Measurements from ENCODE around the gene CNTD1. TPM values are rescaled to one million over a fixed set of nuclear protein-coding genes. Genes with fewer than 3 reads are reported as not detected.
"Not testable (repeated sequence)": the region's sequence is repeated elsewhere in the genome, so short reads cannot be mapped to it uniquely, and the experiment has no call there.

CNTD1 gene
- polyA plus RNA-seq, 1 donor, result 0.70 TPM

DNA sequence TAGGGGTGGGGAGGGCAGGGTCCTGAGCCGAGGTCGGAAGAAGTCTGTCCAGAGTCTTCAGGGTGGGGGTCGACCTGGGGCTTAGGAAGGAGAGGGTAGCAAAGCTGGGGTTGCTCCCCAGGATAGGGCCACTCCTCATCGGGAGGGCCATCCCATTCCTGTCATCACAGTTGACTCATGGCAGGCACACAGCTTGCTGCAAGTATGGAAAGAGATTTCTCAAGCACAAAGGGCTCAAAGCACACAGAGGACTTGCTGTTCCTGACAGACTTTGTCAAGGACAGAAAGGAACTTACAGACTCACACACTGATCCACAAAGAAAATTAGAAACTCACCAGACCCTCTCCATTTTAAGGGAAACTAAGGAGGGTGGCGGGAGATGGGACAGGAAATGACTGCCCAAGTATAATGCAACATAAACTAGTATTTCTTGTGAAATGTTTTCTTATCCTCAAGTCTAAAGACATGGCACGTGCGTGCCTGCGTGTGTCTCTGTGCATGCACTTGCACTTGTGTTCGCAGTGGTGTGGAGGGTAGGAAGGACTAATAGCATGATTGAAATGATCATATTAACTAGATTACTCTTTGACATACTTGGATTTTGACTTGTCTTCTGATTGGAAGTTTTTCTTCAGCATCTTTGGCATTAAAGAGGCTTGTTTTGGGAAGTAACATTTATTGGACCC lies 48.1 kb downstream of the CNTD1 start:
- no peak for DNase-seq

DNA sequence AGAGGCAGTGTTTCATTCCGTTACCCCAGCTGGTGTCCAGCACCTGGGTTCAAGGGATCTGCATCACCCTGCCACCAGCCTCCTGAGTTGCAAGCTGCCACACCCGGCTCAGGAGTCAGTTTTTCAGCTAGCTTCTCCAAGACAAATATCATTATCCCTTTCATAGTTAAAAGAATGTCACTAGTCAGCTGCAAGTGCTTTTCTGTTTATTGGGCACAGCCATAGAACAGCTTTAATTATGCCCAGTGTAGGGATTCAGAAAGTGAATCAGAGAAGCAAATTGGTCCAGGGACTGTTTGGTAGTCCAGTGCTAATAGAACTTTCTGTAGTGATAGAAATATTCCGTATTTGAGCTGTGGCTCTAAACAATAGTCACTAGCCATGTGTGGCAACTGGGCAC lies 49.4 kb downstream of the CNTD1 start:
- no peak for DNase-seq

- no peak for DNase-seq
Measured at GRCh38 chr17:42849031-42849430, 50.4 kb downstream of the CNTD1 start.

DNA sequence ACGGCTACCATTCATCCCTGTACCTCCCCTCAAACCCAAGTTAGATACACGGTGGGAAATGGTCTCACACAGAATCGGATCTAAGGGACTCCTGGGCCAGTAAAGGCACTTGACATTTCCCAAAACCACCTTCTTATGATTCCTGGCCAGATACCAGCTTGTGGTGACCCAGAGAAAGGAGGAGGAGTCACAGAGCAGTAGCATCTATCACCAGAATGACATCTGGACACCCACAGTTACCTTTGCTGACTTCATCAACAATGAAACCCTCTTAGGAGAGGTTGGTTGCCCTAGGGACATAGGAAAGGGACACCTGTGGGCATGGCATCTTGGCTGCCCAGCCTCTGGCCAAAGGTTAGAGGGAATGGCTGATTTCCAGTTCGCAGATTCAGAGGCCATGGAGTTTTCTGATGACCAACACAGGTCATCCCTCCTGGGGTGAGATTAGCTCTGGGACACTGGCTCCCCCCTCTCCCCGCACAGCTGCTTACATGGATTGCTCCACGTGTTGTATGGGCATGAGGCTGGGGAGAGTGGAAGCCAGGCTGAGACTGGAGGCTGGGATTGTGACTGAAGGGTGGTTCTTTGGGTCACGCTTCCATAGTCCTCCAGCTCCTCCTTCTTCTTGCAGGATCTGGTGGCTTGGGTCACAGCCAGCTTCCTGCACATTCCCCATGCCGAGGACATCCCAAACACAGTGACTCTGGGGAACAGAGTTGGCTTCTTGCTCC lies 51.0 kb downstream of the CNTD1 start:
- DNase-seq, result no peak

DNA sequence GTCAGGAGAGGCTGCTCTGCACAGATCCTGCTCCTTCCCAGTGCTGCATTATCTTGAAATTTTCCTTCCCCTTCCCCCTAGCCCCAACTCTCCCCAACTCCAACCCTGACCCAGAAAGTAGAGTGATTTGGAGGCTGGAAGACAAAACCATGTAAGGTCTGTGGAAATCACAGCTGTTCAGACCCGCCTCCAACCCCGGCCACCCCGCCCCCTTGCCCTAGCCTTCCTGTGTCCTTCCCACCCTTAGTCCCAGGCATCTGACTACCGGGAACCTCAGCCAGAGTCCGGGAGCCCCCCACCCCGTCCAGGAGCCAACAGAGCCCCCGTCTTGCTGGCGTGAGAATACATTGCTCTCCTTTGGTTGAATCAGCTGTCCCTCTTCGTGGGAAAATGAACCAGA lies 52.3 kb downstream of the CNTD1 start, which contains the start of gene AOC3:
AOC3 (plus strand) TSS at position 246 of the 400 bp plus-strand sequence; CDS start at position 391, 145 bp downstream.
- no peak for DNase-seq

DNA sequence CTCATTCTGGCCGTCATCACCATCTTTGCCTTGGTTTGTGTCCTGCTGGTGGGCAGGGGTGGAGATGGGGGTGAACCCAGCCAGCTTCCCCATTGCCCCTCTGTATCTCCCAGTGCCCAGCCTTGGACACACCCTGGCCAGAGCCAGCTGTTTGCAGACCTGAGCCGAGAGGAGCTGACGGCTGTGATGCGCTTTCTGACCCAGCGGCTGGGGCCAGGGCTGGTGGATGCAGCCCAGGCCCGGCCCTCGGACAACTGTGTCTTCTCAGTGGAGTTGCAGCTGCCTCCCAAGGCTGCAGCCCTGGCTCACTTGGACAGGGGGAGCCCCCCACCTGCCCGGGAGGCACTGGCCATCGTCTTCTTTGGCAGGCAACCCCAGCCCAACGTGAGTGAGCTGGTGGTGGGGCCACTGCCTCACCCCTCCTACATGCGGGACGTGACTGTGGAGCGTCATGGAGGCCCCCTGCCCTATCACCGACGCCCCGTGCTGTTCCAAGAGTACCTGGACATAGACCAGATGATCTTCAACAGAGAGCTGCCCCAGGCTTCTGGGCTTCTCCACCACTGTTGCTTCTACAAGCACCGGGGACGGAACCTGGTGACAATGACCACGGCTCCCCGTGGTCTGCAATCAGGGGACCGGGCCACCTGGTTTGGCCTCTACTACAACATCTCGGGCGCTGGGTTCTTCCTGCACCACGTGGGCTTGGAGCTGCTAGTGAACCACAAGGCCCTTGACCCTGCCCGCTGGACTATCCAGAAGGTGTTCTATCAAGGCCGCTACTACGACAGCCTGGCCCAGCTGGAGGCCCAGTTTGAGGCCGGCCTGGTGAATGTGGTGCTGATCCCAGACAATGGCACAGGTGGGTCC lies 52.9 kb downstream of the CNTD1 start:
- DNase-seq, result not testable (repeated sequence)

DNA sequence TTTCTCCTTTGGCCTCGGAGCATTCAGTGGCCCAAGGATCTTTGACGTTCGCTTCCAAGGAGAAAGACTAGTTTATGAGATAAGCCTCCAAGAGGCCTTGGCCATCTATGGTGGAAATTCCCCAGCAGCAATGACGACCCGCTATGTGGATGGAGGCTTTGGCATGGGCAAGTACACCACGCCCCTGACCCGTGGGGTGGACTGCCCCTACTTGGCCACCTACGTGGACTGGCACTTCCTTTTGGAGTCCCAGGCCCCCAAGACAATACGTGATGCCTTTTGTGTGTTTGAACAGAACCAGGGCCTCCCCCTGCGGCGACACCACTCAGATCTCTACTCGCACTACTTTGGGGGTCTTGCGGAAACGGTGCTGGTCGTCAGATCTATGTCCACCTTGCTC lies 53.7 kb downstream of the CNTD1 start:
- no peak for DNase-seq

DNA sequence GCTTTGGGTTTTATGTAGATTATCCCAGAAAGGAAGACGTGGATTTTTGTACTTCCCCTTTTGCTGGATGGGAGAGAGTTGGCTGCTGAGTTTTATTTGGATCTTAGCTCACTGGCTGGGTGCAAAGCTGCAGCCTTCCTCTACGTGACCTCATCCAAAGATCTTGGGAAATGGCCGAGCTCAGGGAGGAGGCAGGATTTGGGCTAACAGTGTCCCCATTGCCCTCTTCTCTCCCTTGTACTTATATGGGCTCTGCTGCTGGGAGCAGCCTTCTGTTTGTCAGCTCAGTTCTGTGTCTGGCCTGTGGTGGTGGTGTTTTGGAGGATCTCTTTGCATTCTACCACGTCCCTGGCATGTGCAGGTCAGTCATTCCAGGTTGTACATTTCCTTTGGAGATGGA lies 54.3 kb downstream of the CNTD1 start:
- no peak for DNase-seq

GRCh38 chr17:42853597-42853967 lies 54.9 kb downstream of the CNTD1 start:
- DNase-seq, result no peak

DNA sequence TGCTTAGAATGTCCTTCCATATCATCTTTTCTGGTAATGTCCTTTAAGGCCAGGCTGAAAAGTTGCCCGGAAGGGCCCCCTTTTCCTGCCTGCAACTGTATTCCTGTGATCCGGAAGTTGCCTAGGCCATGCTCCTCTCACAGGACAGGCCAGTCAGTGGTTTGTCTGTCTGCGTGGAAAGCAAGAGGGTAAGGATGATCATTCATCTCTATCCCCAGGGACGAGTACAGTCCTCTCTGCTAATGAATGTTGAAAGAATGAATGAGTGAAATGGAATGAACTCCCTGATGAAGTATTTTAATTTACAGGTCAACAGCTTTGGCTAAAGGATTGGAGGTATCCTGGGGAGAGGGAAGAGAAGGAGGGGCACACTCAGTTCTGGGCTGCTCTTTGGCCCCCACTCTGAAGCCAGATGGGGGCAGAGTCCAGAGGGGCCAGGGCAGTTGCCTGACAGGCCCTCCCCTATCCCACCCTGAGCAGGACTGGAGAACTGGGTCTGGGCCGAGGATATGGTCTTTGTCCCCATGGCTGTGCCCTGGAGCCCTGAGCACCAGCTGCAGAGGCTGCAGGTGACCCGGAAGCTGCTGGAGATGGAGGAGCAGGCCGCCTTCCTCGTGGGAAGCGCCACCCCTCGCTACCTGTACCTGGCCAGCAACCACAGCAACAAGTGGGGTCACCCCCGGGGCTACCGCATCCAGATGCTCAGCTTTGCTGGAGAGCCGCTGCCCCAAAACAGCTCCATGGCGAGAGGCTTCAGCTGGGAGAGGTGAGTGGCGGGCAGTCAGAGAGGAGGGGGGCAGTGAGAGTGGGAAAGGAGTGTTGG lies 55.5 kb downstream of the CNTD1 start:
- no peak for DNase-seq

DNA sequence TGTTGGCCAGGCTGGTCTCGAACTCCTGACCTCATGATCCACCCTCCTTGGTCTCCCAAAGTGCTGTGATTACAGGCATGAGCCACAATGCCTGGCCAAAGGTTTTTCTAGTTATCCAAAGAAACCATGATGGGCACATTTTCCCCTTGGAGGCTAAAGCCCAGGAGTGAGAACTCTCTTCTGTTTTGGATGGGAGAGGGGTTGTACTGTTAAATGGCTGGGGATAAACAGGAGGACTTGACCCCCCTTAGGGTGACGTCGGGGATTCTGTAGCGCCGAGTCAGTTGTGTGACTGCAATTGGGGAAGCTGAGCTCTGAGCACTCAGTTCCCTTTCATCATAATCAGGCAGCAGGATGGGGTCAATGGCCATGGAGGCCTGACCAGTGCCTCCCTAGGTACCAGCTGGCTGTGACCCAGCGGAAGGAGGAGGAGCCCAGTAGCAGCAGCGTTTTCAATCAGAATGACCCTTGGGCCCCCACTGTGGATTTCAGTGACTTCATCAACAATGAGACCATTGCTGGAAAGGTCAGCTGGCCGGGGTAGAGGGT lies 56.5 kb downstream of the CNTD1 start:
- DNase-seq, result no peak

GRCh38 chr17:42856093-42856492 lies 57.4 kb downstream of the CNTD1 start:
- DNase-seq, result not testable (repeated sequence)

DNA sequence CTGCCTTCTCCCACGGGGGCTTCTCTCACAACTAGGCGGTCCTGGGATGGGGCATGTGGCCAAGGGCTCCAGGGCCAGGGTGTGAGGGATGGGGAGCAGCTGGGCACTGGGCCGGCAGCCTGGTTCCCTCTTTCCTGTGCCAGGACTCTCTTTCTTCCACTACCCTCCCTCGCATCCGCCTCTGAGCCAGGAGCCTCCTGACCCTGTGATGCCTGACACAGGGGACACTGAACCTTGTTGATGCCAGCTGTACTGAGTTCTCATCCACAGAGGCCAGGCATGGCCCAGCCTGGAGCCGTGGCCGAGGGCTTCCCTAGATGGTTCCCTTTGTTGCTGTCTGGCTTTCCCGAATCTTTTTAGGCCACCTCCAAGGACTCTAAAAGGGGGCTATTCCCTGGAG lies 57.9 kb downstream of the CNTD1 start:
- DNase-seq, result not testable (repeated sequence)

GRCh38 chr17:42857389-42857788 lies 58.7 kb downstream of the CNTD1 start:
- no peak for DNase-seq

Other genes starting within 250 kb of the CNTD1 start
- gene HSD17B1, start 245.9 kb upstream of the CNTD1 start, polyA plus RNA-seq (ENCODE audit: insufficient read length), result 3.3 TPM
- gene COASY, start 236.7 kb upstream of the CNTD1 start, polyA plus RNA-seq (ENCODE audit: insufficient read length), result 28.6 TPM
- 35.2 TPM for gene MLX, start 231.8 kb upstream of the CNTD1 start, polyA plus RNA-seq (ENCODE audit: insufficient read length)
- 10.2 TPM for gene PSMC3IP, start 221.1 kb upstream of the CNTD1 start, polyA plus RNA-seq (ENCODE audit: insufficient read length)
- 39.5 TPM for gene RETREG3, start 189.5 kb upstream of the CNTD1 start, polyA plus RNA-seq (ENCODE audit: insufficient read length)
- 33.6 TPM for gene TUBG1, start 189.2 kb upstream of the CNTD1 start, polyA plus RNA-seq (ENCODE audit: insufficient read length)
- gene TUBG2, start 139.6 kb upstream of the CNTD1 start, polyA plus RNA-seq (ENCODE audit: insufficient read length), result 14.7 TPM
- 62.6 TPM for gene PLEKHH3, start 121.9 kb upstream of the CNTD1 start, polyA plus RNA-seq (ENCODE audit: insufficient read length)
- gene CCR10, start 117.0 kb upstream of the CNTD1 start, polyA plus RNA-seq (ENCODE audit: insufficient read length), result 3.2 TPM
- gene CNTNAP1, start 116.3 kb upstream of the CNTD1 start, polyA plus RNA-seq (ENCODE audit: insufficient read length), result 12.1 TPM
- gene EZH1, start 53.8 kb upstream of the CNTD1 start, polyA plus RNA-seq (ENCODE audit: insufficient read length), result 27.3 TPM
- gene RAMP2, start 37.6 kb upstream of the CNTD1 start, polyA plus RNA-seq (ENCODE audit: insufficient read length), result 69.2 TPM
- gene VPS25, start 25.4 kb upstream of the CNTD1 start, polyA plus RNA-seq (ENCODE audit: insufficient read length), result 30.0 TPM
- 0.19 TPM for gene WNK4, start 18.3 kb upstream of the CNTD1 start, polyA plus RNA-seq (ENCODE audit: insufficient read length)
- 53.5 TPM for gene COA3, start 157 bp upstream of the CNTD1 start, polyA plus RNA-seq (ENCODE audit: insufficient read length)
- 49.3 TPM for gene BECN1, start 25.4 kb downstream of the CNTD1 start, polyA plus RNA-seq (ENCODE audit: insufficient read length)
- gene PSME3, start 34.5 kb downstream of the CNTD1 start, polyA plus RNA-seq (ENCODE audit: insufficient read length), result 48.1 TPM
- 1.0 TPM for gene AOC2, start 45.7 kb downstream of the CNTD1 start, polyA plus RNA-seq (ENCODE audit: insufficient read length)
- gene AOC3, start 52.3 kb downstream of the CNTD1 start, polyA plus RNA-seq (ENCODE audit: insufficient read length), result 27.0 TPM
- not detected for gene G6PC1, start 101.9 kb downstream of the CNTD1 start, polyA plus RNA-seq (ENCODE audit: insufficient read length)
- 56.9 TPM for gene AARSD1, start 165.6 kb downstream of the CNTD1 start, polyA plus RNA-seq (ENCODE audit: insufficient read length)
- 69.1 TPM for gene PTGES3L, start 181.2 kb downstream of the CNTD1 start, polyA plus RNA-seq (ENCODE audit: insufficient read length)
- 9.6 TPM for gene RUNDC1, start 181.7 kb downstream of the CNTD1 start, polyA plus RNA-seq (ENCODE audit: insufficient read length)
- gene RPL27, start 199.6 kb downstream of the CNTD1 start, polyA plus RNA-seq (ENCODE audit: insufficient read length), result 2,367 TPM
- gene IFI35, start 207.9 kb downstream of the CNTD1 start, polyA plus RNA-seq (ENCODE audit: insufficient read length), result 7.2 TPM
- 68.5 TPM for gene VAT1, start 223.5 kb downstream of the CNTD1 start, polyA plus RNA-seq (ENCODE audit: insufficient read length)
- 0.45 TPM for gene RND2, start 226.4 kb downstream of the CNTD1 start, polyA plus RNA-seq (ENCODE audit: insufficient read length)

Measured in hindlimb muscle (tissue), 1 donor.